Stimulated activated CD4-positive, alpha-beta T cell treated with anti-CD3 and anti-CD28 coated beads, Interleukin-4, amount 100 ng/mL, for 24 hours (primary cell): ENCODE measurements around the gene GINS3.

Experiments
- DNase-seq: peaks from one replicate; pipeline ENCODE4 v3.0.0-alpha.2; 2020

Gene GINS3

DNA sequence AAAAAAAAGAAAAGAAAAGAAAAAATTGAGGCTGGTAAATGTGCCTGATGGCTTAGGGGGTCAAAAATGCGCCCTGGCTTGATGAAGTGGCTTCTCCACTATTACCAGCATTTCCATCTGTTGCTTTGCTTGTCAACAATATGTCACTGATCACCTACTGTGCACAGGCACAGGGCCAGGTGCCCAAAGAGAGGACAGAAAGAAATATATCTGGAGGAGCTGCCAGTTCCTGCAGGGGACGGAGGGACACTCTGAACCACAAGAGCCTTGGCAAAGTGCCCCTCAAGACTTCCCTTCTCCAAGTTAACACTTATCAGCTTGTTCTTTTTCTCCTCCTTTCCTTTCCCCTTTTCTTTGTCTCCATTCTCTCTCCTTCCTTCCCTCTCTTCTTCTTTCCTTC, 34.7 kb downstream of the GINS3 start:
- DNase-seq = no peak

- no peak for DNase-seq
Measured at GRCh38 chr16:58428621-58429542, 36.6 kb downstream of the GINS3 start.

DNA sequence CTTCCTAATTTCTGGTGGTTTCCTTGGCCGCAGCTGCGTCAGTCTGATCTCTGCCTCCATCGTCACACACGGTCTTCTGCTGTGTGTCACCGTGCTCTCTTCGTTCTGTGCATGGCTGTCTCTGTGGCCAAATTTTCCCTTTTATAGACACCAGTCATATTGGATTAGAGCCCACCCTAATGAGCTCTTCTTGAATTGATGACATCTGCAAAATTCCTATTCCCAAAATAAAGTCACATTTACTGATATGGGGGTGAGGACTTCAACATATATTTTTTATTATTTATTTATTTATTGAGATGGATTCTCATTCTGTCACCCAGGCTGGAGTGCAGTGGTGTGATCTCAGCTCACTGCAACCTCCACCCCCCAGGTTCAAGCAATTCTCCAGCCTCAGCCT, 38.4 kb downstream of the GINS3 start:
- DNase-seq = no peak

- no peak for DNase-seq
Measured at GRCh38 chr16:58433569-58433951, 41.3 kb downstream of the GINS3 start.

DNA sequence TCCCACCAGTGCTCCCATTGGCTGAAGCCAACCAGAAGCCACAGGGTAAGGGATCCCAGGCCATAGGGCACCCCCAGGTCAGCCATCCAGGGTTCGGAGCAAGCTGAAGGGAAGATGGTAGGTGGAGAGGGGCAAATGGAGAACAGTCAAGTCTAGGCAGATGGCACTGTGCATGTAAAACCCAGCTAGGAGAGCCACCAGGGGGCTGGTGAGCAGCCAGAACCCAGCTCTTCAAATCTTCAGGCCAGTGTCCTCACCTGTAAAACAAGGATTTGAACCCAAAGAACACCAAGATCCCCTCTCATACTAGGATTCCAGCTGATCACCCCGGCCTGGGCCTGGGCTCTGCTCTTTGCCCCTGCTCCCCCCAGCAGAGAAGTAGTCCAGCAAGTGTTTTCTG, 43.5 kb downstream of the GINS3 start:
- DNase-seq = no peak

GRCh38 chr16:58440131-58440530, 47.9 kb downstream of the GINS3 start:
- DNase-seq = no peak

- no peak for DNase-seq
Measured at GRCh38 chr16:58442547-58442946, 50.3 kb downstream of the GINS3 start.

- DNase-seq = no peak
Measured at GRCh38 chr16:58443783-58444182, 51.5 kb downstream of the GINS3 start.

- no peak for DNase-seq
Measured at GRCh38 chr16:58444265-58444664, 52.0 kb downstream of the GINS3 start.

GRCh38 chr16:58448890-58449289, 56.6 kb downstream of the GINS3 start:
- no peak for DNase-seq

- DNase-seq = no peak
Measured at GRCh38 chr16:58449306-58449705, 57.0 kb downstream of the GINS3 start.

GRCh38 chr16:58449768-58450167, 57.5 kb downstream of the GINS3 start:
- no peak for DNase-seq

DNA sequence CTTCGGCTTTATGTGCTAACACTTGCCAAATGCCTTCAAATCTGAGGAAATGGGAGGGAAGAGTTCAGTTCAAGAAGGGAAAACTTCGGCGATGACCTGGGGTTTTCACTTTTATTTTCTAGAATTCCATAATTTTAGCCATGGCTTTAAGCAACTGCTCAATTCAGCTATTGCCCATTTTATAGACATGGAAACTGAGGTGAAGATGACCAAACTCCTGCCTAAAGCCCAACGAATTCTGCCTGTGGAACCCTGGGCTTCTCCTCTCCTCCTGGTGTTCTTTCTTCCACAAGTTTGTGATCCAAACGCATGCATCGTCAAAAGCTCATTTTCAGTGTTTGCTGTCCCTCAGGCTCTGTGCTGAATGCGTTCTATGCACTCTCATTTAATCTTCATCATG, 58.3 kb downstream of the GINS3 start:
- DNase-seq = no peak

- no peak for DNase-seq
Measured at GRCh38 chr16:58451265-58451689, 59.0 kb downstream of the GINS3 start.

DNA sequence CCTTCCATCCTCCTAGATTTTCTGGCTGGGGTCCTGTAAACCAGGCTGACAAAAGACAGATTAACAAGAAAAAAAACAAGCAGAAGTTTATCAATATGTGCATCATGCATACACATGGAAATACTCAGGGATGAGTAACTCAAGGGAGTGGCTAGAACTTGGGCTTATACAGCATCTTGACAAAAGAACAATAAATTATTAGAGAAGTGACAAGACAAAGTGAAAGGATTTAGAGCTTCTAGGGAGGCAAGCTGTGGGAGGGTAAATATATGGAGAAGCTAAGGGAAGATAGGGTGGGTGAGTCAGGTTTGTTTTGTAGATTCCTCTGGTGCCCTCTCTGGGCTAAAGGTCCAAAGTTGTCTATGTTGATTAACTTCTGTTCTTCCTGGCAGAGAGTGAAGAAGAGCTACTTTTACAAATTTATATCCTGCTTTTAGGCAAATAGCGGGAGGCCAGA, 59.7 kb downstream of the GINS3 start:
- no peak for DNase-seq

- DNase-seq = no peak
Measured at GRCh38 chr16:58452640-58453039, 60.4 kb downstream of the GINS3 start.

GRCh38 chr16:58454178-58454577, 61.9 kb downstream of the GINS3 start:
- no peak for DNase-seq

- DNase-seq = no peak
Measured at GRCh38 chr16:58454856-58455255, 62.6 kb downstream of the GINS3 start.
